Stromal cell of bone marrow (primary cell): ENCODE results near the gene PBX1.
A peak's percentile ranks its signal among the peaks of the same experiment; 100 is the strongest.

Experiments
- DNase-seq: peaks from one replicate; pipeline ENCODE4 v3.0.0-alpha.2; 2012; ENCODE audit warnings: low read depth

Gene PBX1

GRCh38 chr1:164725401-164725800, 166.4 kb downstream of the PBX1 start:
- DNase-seq, result no peak

GRCh38 chr1:164726235-164726634, 167.3 kb downstream of the PBX1 start:
- no peak for DNase-seq

GRCh38 chr1:164728719-164729118, 169.7 kb downstream of the PBX1 start:
- peak; percentile 48 for DNase-seq

GRCh38 chr1:164731161-164731876, 172.3 kb downstream of the PBX1 start:
- no peak for DNase-seq

GRCh38 chr1:164733070-164733469, 174.1 kb downstream of the PBX1 start:
- no peak for DNase-seq

- no peak for DNase-seq
Measured at GRCh38 chr1:164733734-164734133, 174.8 kb downstream of the PBX1 start.

GRCh38 chr1:164735315-164736052, 176.5 kb downstream of the PBX1 start:
- DNase-seq, result no peak

- DNase-seq, result no peak
Measured at GRCh38 chr1:164736137-164736536, 177.2 kb downstream of the PBX1 start.

GRCh38 chr1:164739189-164739588, 180.2 kb downstream of the PBX1 start:
- no peak for DNase-seq

GRCh38 chr1:164740000-164740526, 181.1 kb downstream of the PBX1 start:
- no peak for DNase-seq

- DNase-seq, result no peak
Measured at GRCh38 chr1:164742745-164743144, 183.8 kb downstream of the PBX1 start.

- no peak for DNase-seq
Measured at GRCh38 chr1:164743976-164744375, 185.0 kb downstream of the PBX1 start.

- no peak for DNase-seq
Measured at GRCh38 chr1:164745736-164746135, 186.8 kb downstream of the PBX1 start.

- no peak for DNase-seq
Measured at GRCh38 chr1:164746632-164747031, 187.6 kb downstream of the PBX1 start.

GRCh38 chr1:164748253-164748899, 189.4 kb downstream of the PBX1 start:
- no peak for DNase-seq

- no peak for DNase-seq
Measured at GRCh38 chr1:164753521-164754077, 194.6 kb downstream of the PBX1 start.

- DNase-seq, result no peak
Measured at GRCh38 chr1:164754088-164754600, 195.2 kb downstream of the PBX1 start.

GRCh38 chr1:164755690-164756089, 196.7 kb downstream of the PBX1 start:
- DNase-seq, result no peak

- DNase-seq, result no peak
Measured at GRCh38 chr1:164756741-164757140, 197.8 kb downstream of the PBX1 start.

- DNase-seq, result no peak
Measured at GRCh38 chr1:164757625-164758024, 198.6 kb downstream of the PBX1 start.

- DNase-seq, result no peak
Measured at GRCh38 chr1:164759144-164759920, 200.3 kb downstream of the PBX1 start.
